Measurements from ENCODE around the gene CFB. TPM values are rescaled to one million over a fixed set of nuclear protein-coding genes. Genes with fewer than 3 reads are reported as not detected.
A peak's percentile ranks its signal among the peaks of the same experiment; 100 is the strongest.

CFB gene
- total RNA-seq = 1.4 to 2.4 TPM (median 1.8 TPM) in 3 replicates

DNA sequence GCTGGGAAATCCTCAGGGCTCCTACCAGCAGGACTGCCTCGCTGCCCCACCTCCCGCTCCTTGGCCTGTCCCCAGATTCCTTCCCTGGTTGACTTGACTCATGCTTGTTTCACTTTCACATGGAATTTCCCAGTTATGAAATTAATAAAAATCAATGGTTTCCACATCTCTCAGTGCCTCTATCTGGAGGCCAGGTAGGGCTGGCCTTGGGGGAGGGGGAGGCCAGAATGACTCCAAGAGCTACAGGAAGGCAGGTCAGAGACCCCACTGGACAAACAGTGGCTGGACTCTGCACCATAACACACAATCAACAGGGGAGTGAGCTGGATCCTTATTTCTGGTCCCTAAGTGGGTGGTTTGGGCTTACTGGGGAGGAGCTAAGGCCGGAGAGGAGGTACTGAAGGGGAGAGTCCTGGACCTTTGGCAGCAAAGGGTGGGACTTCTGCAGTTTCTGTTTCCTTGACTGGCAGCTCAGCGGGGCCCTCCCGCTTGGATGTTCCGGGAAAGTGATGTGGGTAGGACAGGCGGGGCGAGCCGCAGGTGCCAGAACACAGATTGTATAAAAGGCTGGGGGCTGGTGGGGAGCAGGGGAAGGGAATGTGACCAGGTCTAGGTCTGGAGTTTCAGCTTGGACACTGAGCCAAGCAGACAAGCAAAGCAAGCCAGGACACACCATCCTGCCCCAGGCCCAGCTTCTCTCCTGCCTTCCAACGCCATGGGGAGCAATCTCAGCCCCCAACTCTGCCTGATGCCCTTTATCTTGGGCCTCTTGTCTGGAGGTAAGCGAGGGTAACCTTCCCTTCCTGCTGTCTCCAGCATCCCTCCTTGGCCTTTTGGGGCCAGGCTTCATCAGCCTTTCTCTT lies at the start of gene CFB:
TSS of gene CFB (plus strand) at position 589 of the 863 bp plus-strand sequence. CDS start at position 716, 127 bp downstream.
- H3K9me3 Mint-ChIP-seq = no peaks in the 10 kb centered on the region
- DNase-seq (ENCODE audit: low spot score in 2 of 2, unreplicated experiment in 2 of 2) = no peak
- H3K36me3 Mint-ChIP-seq = no peaks in the 10 kb centered on the region
- no peaks in the 10 kb centered on the region for H3K4me1 Mint-ChIP-seq
- TF ChIP-seq, protein P1, sequence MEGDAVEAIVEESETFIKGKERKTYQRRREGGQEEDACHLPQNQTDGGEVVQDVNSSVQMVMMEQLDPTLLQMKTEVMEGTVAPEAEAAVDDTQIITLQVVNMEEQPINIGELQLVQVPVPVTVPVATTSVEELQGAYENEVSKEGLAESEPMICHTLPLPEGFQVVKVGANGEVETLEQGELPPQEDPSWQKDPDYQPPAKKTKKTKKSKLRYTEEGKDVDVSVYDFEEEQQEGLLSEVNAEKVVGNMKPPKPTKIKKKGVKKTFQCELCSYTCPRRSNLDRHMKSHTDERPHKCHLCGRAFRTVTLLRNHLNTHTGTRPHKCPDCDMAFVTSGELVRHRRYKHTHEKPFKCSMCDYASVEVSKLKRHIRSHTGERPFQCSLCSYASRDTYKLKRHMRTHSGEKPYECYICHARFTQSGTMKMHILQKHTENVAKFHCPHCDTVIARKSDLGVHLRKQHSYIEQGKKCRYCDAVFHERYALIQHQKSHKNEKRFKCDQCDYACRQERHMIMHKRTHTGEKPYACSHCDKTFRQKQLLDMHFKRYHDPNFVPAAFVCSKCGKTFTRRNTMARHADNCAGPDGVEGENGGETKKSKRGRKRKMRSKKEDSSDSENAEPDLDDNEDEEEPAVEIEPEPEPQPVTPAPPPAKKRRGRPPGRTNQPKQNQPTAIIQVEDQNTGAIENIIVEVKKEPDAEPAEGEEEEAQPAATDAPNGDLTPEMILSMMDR (IDR thresholded peaks at IDR 0.05; ENCODE audit: unreplicated experiment) = no peak
- no peak within 1 kb of the TSS for H3K4me3 Mint-ChIP-seq
- no peak within 1 kb of the TSS for H3K27ac Mint-ChIP-seq
- peaks cover 53% of the 10 kb centered on the region for H3K27me3 Mint-ChIP-seq (ENCODE audit: low read depth)

DNA sequence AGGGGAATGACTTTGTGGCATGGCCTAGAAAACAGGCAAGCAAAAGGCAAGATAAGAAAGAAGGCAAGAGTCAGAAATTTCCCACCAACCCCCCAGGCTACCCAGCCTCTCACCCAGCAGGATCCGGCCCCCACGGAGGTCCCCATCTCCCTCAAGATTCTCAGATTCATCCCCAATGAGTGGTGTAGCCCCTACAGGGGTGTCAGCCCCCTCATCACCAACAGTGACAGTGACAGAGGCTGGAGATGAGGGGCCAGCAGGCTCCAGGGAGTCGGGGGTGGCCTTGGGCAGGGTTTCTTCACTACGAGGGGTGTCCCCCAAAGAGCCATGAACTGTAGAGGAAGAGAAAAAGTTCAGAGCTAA lies 49.4 kb upstream of the CFB start:
- no peak for DNase-seq (ENCODE audit: low spot score in 2 of 2, unreplicated experiment in 2 of 2)
- Mint-ChIP-seq H3K4me3 (peak overlapping the region; percentile 78), H3K27ac (peak overlapping the region; percentile 90), H3K9me3 (no peaks in the 10 kb centered on the region), H3K27me3 (ENCODE audit: low read depth) (no peaks in the 10 kb centered on the region), H3K4me1 (peaks cover 29% of the 10 kb centered on the region), H3K36me3 (peaks cover 15% of the 10 kb centered on the region)
- TF ChIP-seq, protein P1 (IDR thresholded peaks at IDR 0.05; ENCODE audit: unreplicated experiment) = no peak

- peaks cover 12% of the 10 kb centered on the region for H3K36me3 Mint-ChIP-seq
- H3K9me3 Mint-ChIP-seq = no peaks in the 10 kb centered on the region
- H3K27ac Mint-ChIP-seq = peak overlapping the region; percentile 90
- peak overlapping the region; percentile 78 for H3K4me3 Mint-ChIP-seq
- TF ChIP-seq, protein P1 (IDR thresholded peaks at IDR 0.05; ENCODE audit: unreplicated experiment) = no peak
- H3K27me3 Mint-ChIP-seq (ENCODE audit: low read depth) = no peaks in the 10 kb centered on the region
- H3K4me1 Mint-ChIP-seq = peaks cover 29% of the 10 kb centered on the region
- DNase-seq (ENCODE audit: low spot score in 2 of 2, unreplicated experiment in 2 of 2) = no peak
Observed at GRCh38 chr6:31896856-31897611, 48.9 kb upstream of the CFB start.

- Mint-ChIP-seq H3K27me3 (ENCODE audit: low read depth) (no peaks in the 10 kb centered on the region), H3K9me3 (no peaks in the 10 kb centered on the region), H3K4me1 (peaks cover 33% of the 10 kb centered on the region), H3K4me3 (peak within 1 kb of the TSS; percentile 98), H3K36me3 (peaks cover 5% of the 10 kb centered on the region), H3K27ac (peak within 1 kb of the TSS; percentile 97)
- TF ChIP-seq, protein P1 (IDR thresholded peaks at IDR 0.05; ENCODE audit: unreplicated experiment) = no peak
- peak; percentile 80 to 88 for DNase-seq (ENCODE audit: low spot score in 2 of 2, unreplicated experiment in 2 of 2)
Observed at GRCh38 chr6:31897612-31898382, 48.1 kb upstream of the CFB start, which contains the start of gene EHMT2. EHMT2 (minus strand) TSS chr6:31897698; CDS start chr6:31897677, 21 bp downstream.

DNA sequence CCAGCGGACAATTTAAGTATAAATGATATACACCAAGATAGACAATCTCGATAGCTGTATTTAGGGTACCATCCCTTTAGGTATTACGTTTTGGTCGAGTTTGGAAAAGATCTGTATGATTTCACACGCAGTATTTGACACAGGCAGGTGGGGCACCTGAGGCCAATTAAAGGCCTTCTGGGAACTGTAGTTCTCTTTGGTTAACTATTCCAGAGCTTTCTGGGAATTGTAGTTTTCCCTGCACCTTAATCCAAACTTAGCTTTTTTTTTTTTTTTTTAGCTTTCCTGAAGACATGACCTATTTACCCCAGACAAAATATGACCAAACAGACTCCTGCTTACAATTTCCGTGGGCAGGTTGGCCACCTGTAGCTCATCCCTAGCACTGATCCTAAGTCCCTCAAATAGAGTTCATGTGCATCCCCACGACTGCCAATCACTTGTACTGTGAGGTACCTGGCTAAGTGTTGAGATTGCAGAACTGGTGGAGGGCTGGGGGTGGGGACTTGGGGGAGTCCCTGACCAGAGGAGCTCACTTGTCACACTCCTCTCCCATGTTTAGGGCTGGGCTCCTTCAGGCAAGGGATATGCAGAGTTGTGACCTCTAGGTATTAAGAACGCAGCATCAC lies 47.4 kb upstream of the CFB start:
- Mint-ChIP-seq H3K4me3 (peak overlapping the region; percentile 98), H3K36me3 (peaks cover 2% of the 10 kb centered on the region), H3K27ac (peak overlapping the region; percentile 97), H3K9me3 (no peaks in the 10 kb centered on the region), H3K27me3 (ENCODE audit: low read depth) (no peaks in the 10 kb centered on the region), H3K4me1 (peaks cover 37% of the 10 kb centered on the region)
- DNase-seq (ENCODE audit: low spot score in 2 of 2, unreplicated experiment in 2 of 2) = no peak
- TF ChIP-seq, protein P1 (IDR thresholded peaks at IDR 0.05; ENCODE audit: unreplicated experiment) = no peak
